GM12801 (cell line): ENCODE results near the gene TRDN.

Source experiments
- CTCF ChIP-seq: IDR thresholded peaks from one replicate; pipeline ENCODE4 v1.5.1; 2011; ENCODE audit warnings: control low read depth; ENCODE audit not compliant: insufficient read length; ENCODE audit errors: extremely low read depth

Gene TRDN

GRCh38 chr6:123636782-123637181 is at the start of gene TRDN:
Gene TRDN, minus strand, starts transcription at chr6:123636950. Its CDS starts 175 bp downstream, at chr6:123636775.
- no peak for TF ChIP-seq CTCF

GRCh38 chr6:123681957-123682462 is 45.3 kb upstream of the TRDN start:
- TF ChIP-seq CTCF, result no peak

GRCh38 chr6:123677897-123678296 is 41.1 kb upstream of the TRDN start:
- no peak for TF ChIP-seq CTCF

GRCh38 chr6:123676793-123677192 is 40.0 kb upstream of the TRDN start:
- TF ChIP-seq CTCF, result no peak

- TF ChIP-seq CTCF, result no peak
Measured at GRCh38 chr6:123668965-123669591, 32.3 kb upstream of the TRDN start.

- TF ChIP-seq CTCF, result no peak
Measured at GRCh38 chr6:123668063-123668462, 31.3 kb upstream of the TRDN start.

GRCh38 chr6:123663436-123663835 is 26.7 kb upstream of the TRDN start:
- TF ChIP-seq CTCF, result no peak
